Measurements from ENCODE around the gene HELQ. TPM values are rescaled to one million over a fixed set of nuclear protein-coding genes. Genes with fewer than 3 reads are reported as not detected.

The HELQ gene
- total and polyA plus RNA-seq, 2 experiments from 2014 or later = 8.0 to 12.4 TPM

- Histone ChIP-seq H3K4me2 (no peak overlapping the region), H3K79me2 (no peaks in the 10 kb centered on the region), H3K27ac (no peak overlapping the region), H3K9me2 (replicated peaks; ENCODE audit: insufficient read depth) (no peaks in the 10 kb centered on the region), H3K4me1 (ENCODE audit: insufficient read depth) (no peaks in the 10 kb centered on the region), H3K36me3 (replicated peaks; ENCODE audit: insufficient read depth, low read depth) (no peaks in the 10 kb centered on the region), H2AFZ (no peak overlapping the region), H3K9me3 (ENCODE audit: low read depth) (no peaks in the 10 kb centered on the region), H3K4me3 (no peak overlapping the region), H3K27me3 (no peaks in the 10 kb centered on the region), H4K20me1 (ENCODE audit: insufficient read depth, poor library complexity, severe bottlenecking) (no peaks in the 10 kb centered on the region)
- no peak for DNase-seq (ENCODE audit: low spot score)
- WGBS (ENCODE audit: low lambda C conversion rate, missing lambda C conversion rate) = 78% methylated on average over 2 of the region's 2 CpGs
- TF ChIP-seq EZH2 (IDR thresholded peaks at IDR 0.05; ENCODE audit: borderline replicate concordance) = no peak
- no peak for TF ChIP-seq EZH2phosphoT487 (IDR thresholded peaks at IDR 0.05; ENCODE audit: low read depth, severe bottlenecking, unreplicated experiment)
- TF ChIP-seq CTCF (IDR thresholded peaks at IDR 0.05; ENCODE audit: poor library complexity) = no peak
Observed at GRCh38 chr4:83382850-83383249, 72.8 kb downstream of the HELQ start.

- TF ChIP-seq EZH2 (IDR thresholded peaks at IDR 0.05; ENCODE audit: borderline replicate concordance) (no peak), EZH2phosphoT487 (IDR thresholded peaks at IDR 0.05; ENCODE audit: low read depth, severe bottlenecking, unreplicated experiment) (no peak), CTCF (IDR thresholded peaks at IDR 0.05; ENCODE audit: poor library complexity) (no peak)
- no peaks in the 10 kb centered on the region for H3K27me3 ChIP-seq
- H3K4me3 ChIP-seq = no peak overlapping the region
- no peaks in the 10 kb centered on the region for H3K9me2 ChIP-seq (replicated peaks; ENCODE audit: insufficient read depth)
- no peaks in the 10 kb centered on the region for H3K79me2 ChIP-seq
- no peak for DNase-seq (ENCODE audit: low spot score)
- no peaks in the 10 kb centered on the region for H3K9me3 ChIP-seq (ENCODE audit: low read depth)
- no peaks in the 10 kb centered on the region for H4K20me1 ChIP-seq (ENCODE audit: insufficient read depth, poor library complexity, severe bottlenecking)
- H3K27ac ChIP-seq = no peak overlapping the region
- no peaks in the 10 kb centered on the region for H3K4me1 ChIP-seq (ENCODE audit: insufficient read depth)
- H3K4me2 ChIP-seq = no peak overlapping the region
- no peaks in the 10 kb centered on the region for H3K36me3 ChIP-seq (replicated peaks; ENCODE audit: insufficient read depth, low read depth)
- H2AFZ ChIP-seq = no peak overlapping the region
- 82% methylated on average over 4 of the region's 4 CpGs for WGBS (ENCODE audit: low lambda C conversion rate, missing lambda C conversion rate)
Observed at GRCh38 chr4:83381173-83381572, 74.5 kb downstream of the HELQ start.

- WGBS (ENCODE audit: low lambda C conversion rate, missing lambda C conversion rate) = 92% methylated on average over 5 of the region's 5 CpGs
- no peak overlapping the region for H2AFZ ChIP-seq
- no peak for DNase-seq (ENCODE audit: low spot score)
- no peaks in the 10 kb centered on the region for H3K27me3 ChIP-seq
- no peaks in the 10 kb centered on the region for H3K79me2 ChIP-seq
- H3K9me3 ChIP-seq (ENCODE audit: low read depth) = no peaks in the 10 kb centered on the region
- H3K9me2 ChIP-seq (replicated peaks; ENCODE audit: insufficient read depth) = no peaks in the 10 kb centered on the region
- no peaks in the 10 kb centered on the region for H3K36me3 ChIP-seq (replicated peaks; ENCODE audit: insufficient read depth, low read depth)
- H3K4me3 ChIP-seq = no peak overlapping the region
- H3K4me2 ChIP-seq = no peak overlapping the region
- H3K4me1 ChIP-seq (ENCODE audit: insufficient read depth) = no peaks in the 10 kb centered on the region
- H3K27ac ChIP-seq = no peak overlapping the region
- TF ChIP-seq EZH2 (IDR thresholded peaks at IDR 0.05; ENCODE audit: borderline replicate concordance) (no peak), EZH2phosphoT487 (IDR thresholded peaks at IDR 0.05; ENCODE audit: low read depth, severe bottlenecking, unreplicated experiment) (no peak), CTCF (IDR thresholded peaks at IDR 0.05; ENCODE audit: poor library complexity) (no peak)
- no peaks in the 10 kb centered on the region for H4K20me1 ChIP-seq (ENCODE audit: insufficient read depth, poor library complexity, severe bottlenecking)
Observed at GRCh38 chr4:83378419-83378818, 77.2 kb downstream of the HELQ start.

- Histone ChIP-seq H3K9me3 (ENCODE audit: low read depth) (no peaks in the 10 kb centered on the region), H3K4me2 (no peak overlapping the region), H4K20me1 (ENCODE audit: insufficient read depth, poor library complexity, severe bottlenecking) (no peaks in the 10 kb centered on the region), H3K27ac (peak overlapping the region; percentile 71), H3K4me1 (ENCODE audit: insufficient read depth) (peaks cover 8% of the 10 kb centered on the region), H2AFZ (no peak overlapping the region), H3K79me2 (no peaks in the 10 kb centered on the region), H3K9me2 (replicated peaks; ENCODE audit: insufficient read depth) (no peaks in the 10 kb centered on the region), H3K4me3 (no peak overlapping the region), H3K36me3 (replicated peaks; ENCODE audit: insufficient read depth, low read depth) (no peaks in the 10 kb centered on the region), H3K27me3 (no peaks in the 10 kb centered on the region)
- no peak for DNase-seq (ENCODE audit: low spot score)
- no peak for TF ChIP-seq CTCF (IDR thresholded peaks at IDR 0.05; ENCODE audit: poor library complexity)
- TF ChIP-seq EZH2 (IDR thresholded peaks at IDR 0.05; ENCODE audit: borderline replicate concordance) = no peak
- TF ChIP-seq EZH2phosphoT487 (IDR thresholded peaks at IDR 0.05; ENCODE audit: low read depth, severe bottlenecking, unreplicated experiment) = no peak
- WGBS (ENCODE audit: low lambda C conversion rate, missing lambda C conversion rate) = 74% methylated on average over 1 of the region's 1 CpG
Observed at GRCh38 chr4:83372931-83373330, 82.7 kb downstream of the HELQ start.
